OCI-LY7 (cell line): ENCODE measurements around the gene CD300C. TPM values are rescaled to one million over a fixed set of nuclear protein-coding genes. Genes with fewer than 3 reads are reported as not detected.

ENCODE experiments used
- BruUV-seq: library from RNA; stranded (reverse); fragments of 400-500 nt; replicated peaks from 2 replicates; lab custom pipeline; 2021; lab: Mats Ljungman, UMichigan
- CTCF ChIA-PET: fragments of 300-600 bp; sonication (Branson Sonifier 250); formaldehyde crosslinking; loops from one replicate; lab custom pipeline; 2022; ENCODE audit warnings: antibody characterized with exemption; ENCODE audit not compliant: unreplicated experiment; lab: Charles Lee
- POLR2A ChIA-PET: fragments of 300-600 bp; sonication (Branson Sonifier 250); formaldehyde crosslinking; loops from one replicate; lab custom pipeline; 2022; ENCODE audit warnings: antibody characterized with exemption; lab: Charles Lee
- DNase-seq: peaks from one replicate; pipeline ENCODE4 v3.0.0-alpha.2; 2015; ENCODE audit warnings: low spot score
- H2AFZ ChIP-seq: fragments of 200-600 bp; sonication (generic), shearing (Covaris generic); 2 replicates; pipeline ENCODE4 v1.6.1; 2014; ENCODE audit warnings: mild to moderate bottlenecking, antibody characterized with exemption, low read length, moderate library complexity
- H3K27ac ChIP-seq: fragments of 200-600 bp; sonication (generic); 2 replicates; pipeline ENCODE4 v1.5.1; 2014; ENCODE audit warnings: mixed run types, low read depth, mild to moderate bottlenecking, moderate library complexity, low read length, inconsistent platforms; ENCODE audit not compliant: poor library complexity, severe bottlenecking
- H3K36me3 ChIP-seq: fragments of 200-600 bp; sonication (generic); 2 replicates; pipeline ENCODE4 v1.6.1; 2014; ENCODE audit warnings: mild to moderate bottlenecking, antibody characterized with exemption, low read length, moderate library complexity, mixed read lengths; ENCODE audit not compliant: insufficient read depth
- H3K4me1 ChIP-seq: fragments of 200-600 bp; sonication (generic); 2 replicates; pipeline ENCODE4 v1.5.1; 2014; ENCODE audit warnings: mild to moderate bottlenecking, low read length; ENCODE audit not compliant: insufficient read depth, poor library complexity, severe bottlenecking
- H3K4me2 ChIP-seq: fragments of 200-600 bp; sonication (generic); 2 replicates; pipeline ENCODE4 v1.6.1; 2014; ENCODE audit warnings: mild to moderate bottlenecking, low read length
- H3K4me3 ChIP-seq: fragments of 200-600 bp; sonication (generic); 2 replicates; pipeline ENCODE4 v1.5.1; 2014; ENCODE audit warnings: mild to moderate bottlenecking, low read depth, low read length; ENCODE audit not compliant: poor library complexity, severe bottlenecking
- H3K79me2 ChIP-seq: fragments of 200-600 bp; sonication (generic); 2 replicates; pipeline ENCODE4 v1.6.1; 2016; ENCODE audit warnings: low read depth, mild to moderate bottlenecking, low read length, moderate library complexity, mixed read lengths; ENCODE audit not compliant: insufficient read depth
- H3K9me2 ChIP-seq: fragments of 200-600 bp; sonication (generic); 2 replicates; pipeline ENCODE4 v1.6.1; 2016; ENCODE audit warnings: mild to moderate bottlenecking, low read length, mixed read lengths; ENCODE audit not compliant: insufficient read depth
- H3K9me3 ChIP-seq: fragments of 200-600 bp; sonication (generic); 2 replicates; pipeline ENCODE4 v1.6.1; 2014; ENCODE audit warnings: mild to moderate bottlenecking, mixed run types, low read length, mixed read lengths
- H4K20me1 ChIP-seq: fragments of 200-600 bp; sonication (generic); 2 replicates; pipeline ENCODE4 v1.6.1; 2014; ENCODE audit warnings: mild to moderate bottlenecking, antibody characterized with exemption, low read length, moderate library complexity, mixed read lengths; ENCODE audit not compliant: insufficient read depth
- EZH2phosphoT487 ChIP-seq: fragments of 200-600 bp; sonication (generic); IDR thresholded peaks from 2 replicates; pipeline ENCODE4 v1.6.1; 2018; ENCODE audit warnings: low read depth, borderline replicate concordance, mild to moderate bottlenecking, mixed run types, antibody characterized with exemption, low read length, moderate library complexity, mixed read lengths
- intact Hi-C: fragments of 100-400 bp; cut with micrococcal nuclease; formaldehyde crosslinking; loops from one replicate; pipeline ENCODE4 v1.10.0; 2022; ENCODE audit not compliant: unreplicated experiment
- total RNA-seq, 2 experiments: library from RNA; depleted of rRNA in 1 of 2; stranded (reverse); fragments of >200 nt in 1 of 2; shearing (Covaris generic) in 1 of 2; gene quantifications; 2 replicates each; pipeline ENCODE4 v1.2.3, GENCODE V29; 2014 to 2022
- TF ChIP-seq, protein P1 (sequence below): fragments of 200-600 bp; sonication (generic); conservative IDR thresholded peaks from 2 replicates; pipeline ENCODE4 v1.5.1; 2014; ENCODE audit warnings: mild to moderate bottlenecking, antibody characterized with exemption, low read length, moderate library complexity, mixed read lengths

The CD300C gene
- total RNA-seq, 2 experiments from 2014 or later: not detected

DNA sequence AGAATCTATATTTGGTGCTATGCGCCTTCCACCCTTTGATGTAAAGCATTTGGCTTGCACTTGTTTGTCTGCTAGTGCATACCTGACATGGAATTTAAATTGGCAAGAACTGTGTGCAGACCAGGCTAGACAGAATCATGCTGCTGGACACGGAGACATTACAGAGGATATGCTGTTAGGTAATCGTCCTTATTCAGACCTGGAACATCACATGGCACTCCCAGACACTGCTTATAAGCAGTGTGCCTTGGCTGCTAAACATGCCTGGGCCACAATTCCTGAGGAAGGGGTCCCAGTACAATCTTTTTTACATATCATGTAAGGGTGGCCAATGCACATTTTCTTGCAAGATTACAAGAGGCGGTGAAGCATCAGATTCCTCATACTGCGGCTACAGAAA lies 39.8 kb upstream of the CD300C start:
- H3K27ac ChIP-seq: no peak overlapping the region
- ChIA-PET CTCF (no interaction called here), POLR2A (no interaction called here)
- no peak overlapping the region for H3K4me3 ChIP-seq
- no peaks in the 10 kb centered on the region for H3K36me3 ChIP-seq
- no peak overlapping the region for H2AFZ ChIP-seq
- TF ChIP-seq, protein P1, sequence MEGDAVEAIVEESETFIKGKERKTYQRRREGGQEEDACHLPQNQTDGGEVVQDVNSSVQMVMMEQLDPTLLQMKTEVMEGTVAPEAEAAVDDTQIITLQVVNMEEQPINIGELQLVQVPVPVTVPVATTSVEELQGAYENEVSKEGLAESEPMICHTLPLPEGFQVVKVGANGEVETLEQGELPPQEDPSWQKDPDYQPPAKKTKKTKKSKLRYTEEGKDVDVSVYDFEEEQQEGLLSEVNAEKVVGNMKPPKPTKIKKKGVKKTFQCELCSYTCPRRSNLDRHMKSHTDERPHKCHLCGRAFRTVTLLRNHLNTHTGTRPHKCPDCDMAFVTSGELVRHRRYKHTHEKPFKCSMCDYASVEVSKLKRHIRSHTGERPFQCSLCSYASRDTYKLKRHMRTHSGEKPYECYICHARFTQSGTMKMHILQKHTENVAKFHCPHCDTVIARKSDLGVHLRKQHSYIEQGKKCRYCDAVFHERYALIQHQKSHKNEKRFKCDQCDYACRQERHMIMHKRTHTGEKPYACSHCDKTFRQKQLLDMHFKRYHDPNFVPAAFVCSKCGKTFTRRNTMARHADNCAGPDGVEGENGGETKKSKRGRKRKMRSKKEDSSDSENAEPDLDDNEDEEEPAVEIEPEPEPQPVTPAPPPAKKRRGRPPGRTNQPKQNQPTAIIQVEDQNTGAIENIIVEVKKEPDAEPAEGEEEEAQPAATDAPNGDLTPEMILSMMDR: no peak
- TF ChIP-seq EZH2phosphoT487: no peak
- peaks cover 5% of the 10 kb centered on the region; the same call in 1 of the 2 replicates for H3K9me3 ChIP-seq
- H3K79me2 ChIP-seq: no peaks in the 10 kb centered on the region
- no TSS peak for BruUV-seq
- H3K4me1 ChIP-seq: no peaks in the 10 kb centered on the region
- H3K9me2 ChIP-seq: no peaks in the 10 kb centered on the region
- intact Hi-C loops: no loop called here
- DNase-seq: no peak
- H3K4me2 ChIP-seq: no peak overlapping the region
- no peaks in the 10 kb centered on the region for H4K20me1 ChIP-seq

DNA sequence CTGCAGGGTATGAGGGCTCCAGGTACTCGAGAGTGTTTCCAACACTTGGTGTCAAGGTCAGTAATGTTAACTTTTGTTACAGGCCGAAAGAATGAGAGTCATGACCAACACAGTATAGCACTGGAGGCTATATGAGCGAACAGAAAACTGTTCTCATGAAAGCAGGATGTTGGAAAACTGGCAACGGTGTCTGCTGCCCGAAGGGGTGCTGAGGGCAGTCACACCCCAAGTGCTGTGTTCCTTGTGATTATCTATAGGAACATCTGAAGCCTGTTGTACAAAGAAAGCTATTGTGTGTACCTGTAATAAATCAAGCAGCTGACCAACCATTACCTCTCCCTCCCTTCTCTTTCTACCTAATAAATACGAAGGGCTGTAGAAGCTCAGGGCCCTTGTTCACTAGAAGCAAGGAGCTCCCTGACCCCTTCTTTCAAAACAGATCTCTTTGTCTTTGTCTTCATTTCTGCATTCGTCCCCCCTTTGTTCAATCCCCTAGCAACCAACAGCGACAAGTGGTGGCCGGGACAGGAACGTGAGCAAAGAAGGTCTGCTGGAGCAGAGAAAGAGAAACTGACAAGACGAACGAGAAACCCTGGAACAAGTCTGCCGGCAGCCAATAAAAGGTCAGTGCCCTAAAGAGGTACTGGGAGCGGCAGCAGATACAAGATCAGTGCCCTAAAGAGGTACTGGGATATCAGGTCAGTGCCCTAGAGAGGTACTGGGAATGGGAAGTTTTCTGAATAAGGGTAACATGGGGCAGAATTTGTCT lies 38.6 kb upstream of the CD300C start:
- CTCF ChIA-PET: no interaction called here
- DNase-seq: no peak
- no peaks in the 10 kb centered on the region for H3K36me3 ChIP-seq
- H3K27ac ChIP-seq: no peak overlapping the region
- no peaks in the 10 kb centered on the region for H3K9me2 ChIP-seq
- no peak overlapping the region for H3K4me2 ChIP-seq
- intact Hi-C loops: no loop called here
- BruUV-seq: no TSS peak
- no peak overlapping the region for H2AFZ ChIP-seq
- H3K79me2 ChIP-seq: no peaks in the 10 kb centered on the region
- POLR2A ChIA-PET: no interaction called here
- H4K20me1 ChIP-seq: no peaks in the 10 kb centered on the region
- peaks cover 5% of the 10 kb centered on the region; the same call in 1 of the 2 replicates for H3K9me3 ChIP-seq
- H3K4me3 ChIP-seq: no peak overlapping the region
- no peaks in the 10 kb centered on the region for H3K4me1 ChIP-seq
- no peak for TF ChIP-seq EZH2phosphoT487
- TF ChIP-seq, protein P1: no peak

DNA sequence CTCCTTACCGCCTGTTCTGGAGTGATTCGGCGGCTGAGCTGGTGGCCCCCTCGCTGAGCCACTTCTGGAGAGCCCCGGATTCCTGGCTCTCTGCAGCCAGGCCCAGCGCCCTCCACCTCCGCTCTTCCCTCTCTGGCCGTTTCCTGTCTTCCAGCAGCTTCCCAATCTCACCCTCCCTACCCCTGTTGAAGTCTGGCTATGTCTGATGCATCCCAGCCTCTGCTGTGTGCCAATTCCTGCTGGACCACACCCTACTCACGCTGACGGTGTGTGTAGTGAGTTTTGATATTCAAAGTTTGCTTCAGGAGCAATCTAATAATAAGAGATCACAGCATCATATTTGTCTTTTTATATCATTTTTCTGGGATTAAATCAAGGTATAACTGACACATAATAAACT lies 36.7 kb upstream of the CD300C start:
- no peak for TF ChIP-seq EZH2phosphoT487
- TF ChIP-seq, protein P1: no peak
- ChIA-PET POLR2A (no interaction called here), CTCF (no interaction called here)
- Histone ChIP-seq H3K79me2 (no peaks in the 10 kb centered on the region), H3K36me3 (no peaks in the 10 kb centered on the region), H3K9me3 (peaks cover 5% of the 10 kb centered on the region; the same call in 1 of the 2 replicates), H3K9me2 (no peaks in the 10 kb centered on the region), H3K4me2 (no peak overlapping the region), H3K4me1 (no peaks in the 10 kb centered on the region), H4K20me1 (no peaks in the 10 kb centered on the region), H3K27ac (no peak overlapping the region), H3K4me3 (no peak overlapping the region), H2AFZ (no peak overlapping the region)
- intact Hi-C loops: no loop called here
- DNase-seq: no peak
- BruUV-seq: no TSS peak
